HG03064 (cell line): ENCODE data around the gene TMEM178B.
"Not testable (repeated sequence)": the region's sequence is repeated elsewhere in the genome, so short reads cannot be mapped to it uniquely, and the experiment has no call there.

ENCODE experiments used
- ATAC-seq: cut with Tn5 transposase; IDR thresholded peaks from one replicate; pipeline ENCODE4 v1.9.1; 2021; ENCODE audit warnings: low read depth; ENCODE audit not compliant: unreplicated experiment

The TMEM178B gene

GRCh38 chr7:141177120-141177519 is 103.3 kb downstream of the TMEM178B start:
- ATAC-seq, result not testable (repeated sequence)

- ATAC-seq, result no peak
These were observed 104.7 kb downstream of the TMEM178B start for GRCh38 chr7:141178486-141179135.

- ATAC-seq, result no peak
These were observed 107.9 kb downstream of the TMEM178B start for GRCh38 chr7:141181812-141182211.

DNA sequence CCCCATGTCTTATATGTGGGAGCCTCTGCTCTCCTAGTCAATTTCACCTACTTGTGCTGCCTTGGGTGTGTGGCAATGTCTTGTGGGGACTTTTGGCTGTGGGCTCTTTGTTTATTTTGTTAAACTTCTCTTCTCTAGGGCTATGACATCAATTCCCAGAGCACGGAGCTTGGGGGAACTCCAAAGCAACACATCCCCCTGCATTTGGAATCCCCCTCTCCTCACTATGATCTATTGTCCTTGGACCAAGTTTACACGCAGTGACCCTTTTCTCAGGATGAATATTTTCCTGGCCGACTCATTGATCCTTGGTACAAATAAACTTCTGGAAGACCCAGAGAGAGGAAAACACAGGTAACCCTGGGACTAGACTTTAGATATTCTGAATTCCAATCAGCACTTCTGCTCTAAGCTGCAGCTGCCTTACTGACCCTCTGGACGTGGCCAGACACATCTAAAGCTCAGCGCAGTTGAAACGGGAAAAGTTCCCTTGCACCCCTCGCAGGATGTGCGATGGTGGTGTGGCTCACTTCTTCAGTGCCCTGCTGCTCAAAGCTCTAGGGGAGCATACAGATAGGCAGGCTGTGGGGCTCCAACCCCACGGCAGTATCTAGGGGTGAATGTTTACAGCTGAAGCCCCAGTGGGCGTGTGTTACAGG is 110.8 kb downstream of the TMEM178B start:
- ATAC-seq, result no peak

GRCh38 chr7:141185369-141185967 is 111.6 kb downstream of the TMEM178B start:
- no peak for ATAC-seq

DNA sequence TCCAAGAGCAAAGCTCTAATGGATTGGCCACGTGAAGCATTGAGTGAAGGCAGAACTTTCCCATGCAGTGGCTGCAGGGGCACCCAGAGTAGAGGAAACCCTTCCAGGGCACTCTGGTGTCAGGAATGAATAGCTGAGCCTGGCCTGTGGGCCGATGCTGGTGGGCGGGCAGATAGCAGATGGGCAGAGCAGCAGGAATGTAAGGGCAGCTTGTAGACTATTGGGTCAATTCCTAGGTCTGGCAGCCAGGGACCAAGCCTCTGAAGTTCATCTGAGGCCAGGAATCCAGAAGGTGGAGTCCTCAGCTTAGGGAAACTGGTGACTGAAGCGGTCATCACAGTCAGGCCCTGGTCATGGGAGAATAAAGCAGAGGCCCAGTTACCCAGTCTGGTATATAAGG is 115.4 kb downstream of the TMEM178B start:
- no peak for ATAC-seq

DNA sequence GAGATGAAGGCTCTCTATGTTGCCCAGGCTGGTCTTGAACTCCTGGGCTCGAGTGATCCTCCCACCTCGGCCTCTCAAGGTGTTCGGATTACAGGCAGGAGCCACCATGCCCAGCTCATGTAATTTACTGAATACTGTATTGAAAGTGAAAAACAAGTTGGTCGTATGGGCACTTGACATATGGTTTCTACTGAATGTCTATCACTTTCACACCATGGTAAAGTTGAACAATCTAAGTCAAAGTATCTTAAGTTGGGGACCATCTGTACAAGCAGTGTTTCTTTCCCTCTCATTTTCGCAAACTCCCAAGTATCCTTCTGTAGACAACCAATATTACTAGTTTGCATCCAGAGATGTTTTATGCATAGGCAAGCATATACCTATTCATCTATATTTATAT is 116.6 kb downstream of the TMEM178B start:
- no peak for ATAC-seq

DNA sequence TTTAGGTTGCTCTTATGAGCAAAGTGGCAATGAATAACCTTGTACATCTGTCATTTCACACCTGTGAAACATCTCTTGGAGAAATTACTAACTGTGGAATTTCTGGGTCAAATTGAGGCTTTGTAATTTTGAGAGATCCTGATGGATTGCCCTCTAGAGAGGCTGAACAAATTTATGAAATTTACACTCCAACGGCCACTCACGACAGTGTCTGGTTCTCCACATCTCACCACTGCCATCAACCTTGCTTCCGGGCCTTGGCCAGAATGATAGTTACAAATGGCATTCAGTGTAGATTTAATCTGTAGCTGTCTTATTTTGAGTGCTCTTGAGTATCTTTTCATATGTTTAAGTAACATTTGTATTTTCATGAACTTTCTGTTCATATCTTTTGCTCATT is 117.4 kb downstream of the TMEM178B start:
- ATAC-seq, result no peak

DNA sequence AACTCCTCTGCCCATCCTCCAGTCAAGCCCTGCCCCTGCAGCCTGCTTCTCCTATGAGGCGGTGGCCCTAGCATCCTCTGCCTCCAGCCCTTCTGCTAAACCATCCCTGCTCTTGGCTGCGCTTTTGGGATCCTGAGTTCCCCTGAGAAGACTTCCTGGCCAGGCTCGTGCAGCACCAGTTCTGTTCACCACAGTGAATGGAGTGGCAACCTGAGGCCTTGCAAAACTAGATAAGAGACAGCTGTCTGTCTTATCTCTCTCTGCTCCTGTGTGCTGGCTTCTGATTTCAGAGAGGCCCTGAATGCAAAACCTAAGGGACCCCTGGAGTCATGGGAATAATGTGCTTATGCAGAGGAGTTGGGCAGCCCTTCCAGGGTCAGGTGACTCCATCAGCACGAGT is 119.2 kb downstream of the TMEM178B start:
- no peak for ATAC-seq

DNA sequence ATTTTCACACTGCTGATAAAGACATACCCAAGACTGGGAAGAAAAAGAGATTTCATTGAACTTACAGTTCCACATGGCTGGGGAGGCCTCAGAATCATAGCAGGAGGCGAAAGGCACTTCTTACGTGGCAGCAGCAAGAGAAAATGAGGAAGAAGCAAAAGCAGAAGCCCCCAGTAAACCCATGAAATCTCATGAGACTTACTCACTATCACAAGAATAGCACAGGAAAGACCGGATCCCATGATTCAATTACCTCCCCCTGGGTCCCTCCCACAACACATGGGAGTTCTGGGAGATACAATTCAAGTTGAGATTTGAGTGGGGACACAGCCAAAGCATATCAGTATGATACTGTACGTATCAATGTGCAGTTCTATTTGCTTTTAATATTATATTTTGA is 121.9 kb downstream of the TMEM178B start:
- not testable (repeated sequence) for ATAC-seq

- ATAC-seq, result no peak
These were observed 124.5 kb downstream of the TMEM178B start for GRCh38 chr7:141198194-141198958.

DNA sequence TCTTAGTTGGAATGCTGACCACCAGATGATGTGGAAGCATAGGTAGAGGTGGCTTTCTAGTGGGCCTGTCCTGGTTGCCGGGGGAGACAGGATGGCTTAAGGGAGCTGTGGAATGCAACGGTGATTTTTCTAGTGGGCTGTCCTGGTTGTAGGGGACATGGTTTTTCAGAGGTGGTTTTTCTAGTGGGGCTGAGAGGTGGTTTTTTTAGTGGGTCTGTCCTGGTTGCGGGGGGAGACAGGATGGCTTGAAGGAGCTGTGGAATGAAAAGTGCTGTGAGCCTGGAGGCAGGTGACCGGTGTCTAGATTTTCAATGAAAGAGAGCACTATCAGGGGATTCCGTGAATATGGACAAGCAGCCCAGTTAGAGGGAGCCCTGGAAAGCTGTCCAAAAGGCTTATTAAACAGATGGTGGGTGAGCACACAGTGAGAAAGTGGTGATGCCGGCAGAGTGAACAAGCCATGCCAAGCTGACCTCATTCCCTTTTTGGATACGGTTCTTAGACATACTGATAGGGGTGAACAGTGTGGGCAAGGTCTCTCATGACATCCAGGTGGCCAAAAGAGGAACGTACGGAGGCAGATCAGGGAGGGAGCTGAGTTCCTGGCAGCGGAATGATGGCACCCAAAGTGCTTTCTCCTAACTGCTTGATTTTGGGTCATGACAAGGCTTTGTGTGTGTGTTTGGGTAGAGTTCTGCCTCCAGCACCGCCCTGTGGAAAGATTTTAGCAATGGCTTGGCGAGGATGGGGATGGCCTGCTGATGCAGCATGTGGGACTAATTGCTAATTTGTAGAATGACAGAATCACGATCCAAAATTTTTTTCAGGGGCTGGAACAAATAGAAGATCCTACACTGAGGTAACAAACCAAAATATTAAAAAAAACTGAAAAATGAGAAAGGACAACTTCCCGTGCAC is 126.6 kb downstream of the TMEM178B start:
- no peak for ATAC-seq

- ATAC-seq, result no peak
These were observed 127.5 kb downstream of the TMEM178B start for GRCh38 chr7:141201145-141201885.

- ATAC-seq, result no peak
These were observed 128.7 kb downstream of the TMEM178B start for GRCh38 chr7:141202535-141202934.

- no peak for ATAC-seq
These were observed 129.3 kb downstream of the TMEM178B start for GRCh38 chr7:141203177-141203576.

- ATAC-seq, result no peak
These were observed 129.7 kb downstream of the TMEM178B start for GRCh38 chr7:141203586-141203985.

DNA sequence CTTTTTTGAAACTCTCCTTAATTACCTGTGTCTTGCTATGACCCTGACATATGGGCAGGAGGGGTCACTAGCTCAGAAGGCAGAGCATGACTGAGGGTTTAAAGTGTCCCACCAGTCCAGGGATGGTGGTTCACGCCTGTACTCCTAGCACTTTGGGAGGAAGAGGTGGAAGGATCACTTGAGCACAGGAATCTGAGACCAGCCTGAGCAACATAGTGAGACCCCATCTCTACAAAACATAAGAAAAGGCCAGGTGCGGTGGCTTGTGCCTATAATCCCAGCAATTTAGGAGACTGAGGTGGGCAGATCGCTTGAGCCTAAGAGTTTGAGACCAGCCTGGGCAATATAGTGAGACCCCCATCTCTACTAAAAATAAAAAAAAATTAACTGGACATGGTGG is 133.8 kb downstream of the TMEM178B start:
- ATAC-seq, result no peak

- no peak for ATAC-seq
These were observed 134.7 kb downstream of the TMEM178B start for GRCh38 chr7:141208539-141208938.

DNA sequence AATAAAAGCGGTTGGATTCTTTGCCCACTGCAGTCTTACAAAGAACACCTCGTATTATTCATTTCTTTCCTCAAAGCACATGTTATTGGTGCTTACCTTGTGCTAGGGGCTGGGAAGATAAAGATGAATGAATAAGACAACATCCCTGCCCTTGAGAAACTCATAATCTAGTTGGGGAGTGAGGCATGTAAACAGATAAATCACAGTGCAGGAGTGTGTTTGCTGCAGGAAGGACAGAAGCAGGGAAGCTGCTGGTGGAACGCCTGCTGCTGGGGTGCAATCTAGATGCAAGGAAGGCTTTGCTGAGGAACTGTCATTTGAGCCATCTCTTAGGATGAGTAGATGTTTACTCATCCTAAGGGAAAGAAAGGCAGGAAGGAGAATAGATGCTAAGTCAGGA is 135.6 kb downstream of the TMEM178B start:
- ATAC-seq, result no peak

GRCh38 chr7:141210862-141211261 is 137.0 kb downstream of the TMEM178B start:
- no peak for ATAC-seq
